Mesendoderm (in vitro differentiated cells): Measurements from ENCODE around the gene RNU1-2.
A peak's percentile ranks its signal among the peaks of the same experiment; 100 is the strongest.

Source experiments
- DNase-seq: peaks from one replicate; pipeline ENCODE4 v3.0.0; 2013
- H2AK5ac ChIP-seq: 2 replicates; pipeline ENCODE4 v1.6.1; 2013; ENCODE audit warnings: low read length, inconsistent platforms
- H2BK120ac ChIP-seq: 2 replicates; pipeline ENCODE4 v1.6.1; 2013; ENCODE audit warnings: low read depth, mild to moderate bottlenecking, low read length, moderate library complexity, mixed read lengths
- H2BK15ac ChIP-seq: replicated peaks from 2 replicates; pipeline ENCODE4 v1.6.1; 2013; ENCODE audit warnings: low read depth, mild to moderate bottlenecking, moderate library complexity
- H2BK5ac ChIP-seq: 2 replicates; pipeline ENCODE4 v1.6.1; 2013; ENCODE audit warnings: low read length, inconsistent platforms
- H3K18ac ChIP-seq: 2 replicates; pipeline ENCODE4 v1.6.1; 2013; ENCODE audit warnings: mild to moderate bottlenecking, low read length, mixed read lengths
- H3K23ac ChIP-seq: one replicate; pipeline ENCODE4 v1.6.1; 2013; ENCODE audit warnings: low read length
- H3K27ac ChIP-seq: 2 replicates; pipeline ENCODE4 v1.5.1; 2013; ENCODE audit warnings: low read depth, mild to moderate bottlenecking, inconsistent platforms, low read length, moderate library complexity
- H3K27me3 ChIP-seq: 2 replicates; pipeline ENCODE4 v1.6.1; 2013; ENCODE audit warnings: low read length, control low read depth, mild to moderate bottlenecking, inconsistent platforms; ENCODE audit not compliant: insufficient read depth, poor library complexity
- H3K36me3 ChIP-seq: 2 replicates; pipeline ENCODE4 v1.6.1; 2013; ENCODE audit warnings: low read length, inconsistent platforms; ENCODE audit not compliant: control insufficient read depth, insufficient read depth
- H3K4ac ChIP-seq: one replicate; pipeline ENCODE4 v1.6.1; 2013; ENCODE audit warnings: low read depth, mild to moderate bottlenecking, low read length, moderate library complexity
- H3K4me1 ChIP-seq: 2 replicates; pipeline ENCODE4 v1.6.1; 2013; ENCODE audit warnings: low read depth, low read length, inconsistent platforms; ENCODE audit not compliant: control insufficient read depth
- H3K4me2 ChIP-seq: 2 replicates; pipeline ENCODE4 v1.6.1; 2013; ENCODE audit warnings: low read length
- H3K4me3 ChIP-seq: 2 replicates; pipeline ENCODE4 v1.5.1; 2013; ENCODE audit warnings: mild to moderate bottlenecking, low read length
- H3K56ac ChIP-seq: one replicate; pipeline ENCODE4 v1.6.1; 2013; ENCODE audit warnings: low read length
- H3K79me1 ChIP-seq: 2 replicates; pipeline ENCODE4 v1.6.1; 2013; ENCODE audit warnings: low read length, inconsistent platforms
- H3K79me2 ChIP-seq: 2 replicates; pipeline ENCODE4 v1.6.1; 2013; ENCODE audit warnings: mild to moderate bottlenecking, low read length; ENCODE audit not compliant: control insufficient read depth, insufficient read depth
- H3K9ac ChIP-seq: 2 replicates; pipeline ENCODE4 v1.6.1; 2013; ENCODE audit warnings: low read length, inconsistent platforms
- H4K5ac ChIP-seq: one replicate; pipeline ENCODE4 v1.6.1; 2013; ENCODE audit warnings: low read length
- H4K8ac ChIP-seq: one replicate; pipeline ENCODE4 v1.6.1; 2013; ENCODE audit warnings: low read depth, mild to moderate bottlenecking, control low read depth, low read length, moderate library complexity
- WGBS: extraction: QIAGEN DNeasy Blood & Tissue Kit; methylation state at CpG from one replicate; pipeline ENCODE4 v1.1.7; 2013; ENCODE audit warnings: low lambda C conversion rate, missing lambda C conversion rate; ENCODE audit not compliant: insufficient coverage; ENCODE audit errors: extremely low coverage; 5-methylcytosine and 5-hydroxymethylcytosine counted together

Gene RNU1-2

GRCh38 chr1:16921391-16922185 lies 25.8 kb downstream of the RNU1-2 start, which contains the start of gene CROCC:
TSS of gene CROCC (plus strand) at chr1:16921931. CDS start at chr1:16922019, 88 bp downstream.
- Histone ChIP-seq H3K79me1 (peaks cover 3% of the 10 kb centered on the region), H3K9ac (peak within 1 kb of the TSS; percentile 64), H3K4me2 (peak within 1 kb of the TSS; percentile 83), H3K36me3 (no peaks in the 10 kb centered on the region), H3K27me3 (no peaks in the 10 kb centered on the region), H3K56ac (peak within 1 kb of the TSS; percentile 88), H2BK15ac (no peak within 1 kb of the TSS), H3K23ac (no peak within 1 kb of the TSS), H3K4me1 (no peaks in the 10 kb centered on the region), H2BK120ac (no peak within 1 kb of the TSS), H3K27ac (peak within 1 kb of the TSS; percentile 6), H4K8ac (no peak within 1 kb of the TSS), H3K79me2 (peaks cover 5% of the 10 kb centered on the region), H4K5ac (no peak within 1 kb of the TSS), H2AK5ac (no peak within 1 kb of the TSS), H2BK5ac (no peak within 1 kb of the TSS), H3K4me3 (peak within 1 kb of the TSS; percentile 17), H3K4ac (no peak within 1 kb of the TSS), H3K18ac (no peak within 1 kb of the TSS)
- peak; percentile 95 for DNase-seq
- WGBS, result no CpG with 5 or more reads among the region's 17 CpGs

DNA sequence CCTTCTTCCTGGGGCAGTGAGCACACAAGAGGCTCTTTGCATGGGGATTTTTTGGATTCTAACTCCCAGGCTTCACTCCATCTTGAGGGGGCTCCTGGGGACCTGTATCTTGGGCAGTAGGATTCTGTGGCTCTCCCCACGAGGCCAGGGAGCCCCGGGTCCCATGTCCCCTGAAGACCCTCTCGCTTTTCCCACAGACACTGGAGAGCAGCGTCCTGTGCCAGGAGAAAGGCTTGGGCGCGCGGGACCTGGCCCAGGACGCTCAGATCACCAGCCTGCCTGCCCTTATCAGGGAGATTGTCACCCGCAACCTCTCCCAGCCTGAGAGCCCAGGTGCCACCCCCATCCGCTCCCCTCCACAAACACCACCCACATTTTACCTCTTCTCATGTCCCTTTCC lies 26.7 kb downstream of the RNU1-2 start:
- peak overlapping the region; percentile 64 for H3K9ac ChIP-seq
- H3K27ac ChIP-seq, result no peak overlapping the region
- H3K4me3 ChIP-seq, result no peak overlapping the region
- H3K18ac ChIP-seq, result no peak overlapping the region
- H3K27me3 ChIP-seq, result no peaks in the 10 kb centered on the region
- H3K4me1 ChIP-seq, result no peaks in the 10 kb centered on the region
- H3K79me2 ChIP-seq, result peaks cover 5% of the 10 kb centered on the region
- no peaks in the 10 kb centered on the region for H3K36me3 ChIP-seq
- no peak overlapping the region for H2BK15ac ChIP-seq
- H4K5ac ChIP-seq, result no peak overlapping the region
- no peak for DNase-seq
- peaks cover 3% of the 10 kb centered on the region for H3K79me1 ChIP-seq
- no peak overlapping the region for H2BK120ac ChIP-seq
- H3K4me2 ChIP-seq, result no peak overlapping the region
- no peak overlapping the region for H2BK5ac ChIP-seq
- no peak overlapping the region for H3K4ac ChIP-seq
- WGBS, result no CpG with 5 or more reads among the region's 10 CpGs
- peak overlapping the region; percentile 15 for H3K56ac ChIP-seq
- no peak overlapping the region for H4K8ac ChIP-seq
- no peak overlapping the region for H3K23ac ChIP-seq
- no peak overlapping the region for H2AK5ac ChIP-seq

GRCh38 chr1:16922885-16923431 lies 27.2 kb downstream of the RNU1-2 start:
- Histone ChIP-seq H3K23ac (no peak overlapping the region), H3K9ac (no peak overlapping the region), H3K27ac (no peak overlapping the region), H2AK5ac (no peak overlapping the region), H3K36me3 (no peaks in the 10 kb centered on the region), H4K5ac (no peak overlapping the region), H3K79me1 (peaks cover 3% of the 10 kb centered on the region), H3K79me2 (peaks cover 5% of the 10 kb centered on the region), H3K4me1 (no peaks in the 10 kb centered on the region), H2BK120ac (no peak overlapping the region), H4K8ac (no peak overlapping the region), H3K4me3 (no peak overlapping the region), H3K4ac (no peak overlapping the region), H3K56ac (no peak overlapping the region), H2BK15ac (no peak overlapping the region), H3K18ac (no peak overlapping the region), H2BK5ac (no peak overlapping the region), H3K4me2 (no peak overlapping the region), H3K27me3 (no peaks in the 10 kb centered on the region)
- WGBS, result no CpG with 5 or more reads among the region's 18 CpGs
- no peak for DNase-seq

DNA sequence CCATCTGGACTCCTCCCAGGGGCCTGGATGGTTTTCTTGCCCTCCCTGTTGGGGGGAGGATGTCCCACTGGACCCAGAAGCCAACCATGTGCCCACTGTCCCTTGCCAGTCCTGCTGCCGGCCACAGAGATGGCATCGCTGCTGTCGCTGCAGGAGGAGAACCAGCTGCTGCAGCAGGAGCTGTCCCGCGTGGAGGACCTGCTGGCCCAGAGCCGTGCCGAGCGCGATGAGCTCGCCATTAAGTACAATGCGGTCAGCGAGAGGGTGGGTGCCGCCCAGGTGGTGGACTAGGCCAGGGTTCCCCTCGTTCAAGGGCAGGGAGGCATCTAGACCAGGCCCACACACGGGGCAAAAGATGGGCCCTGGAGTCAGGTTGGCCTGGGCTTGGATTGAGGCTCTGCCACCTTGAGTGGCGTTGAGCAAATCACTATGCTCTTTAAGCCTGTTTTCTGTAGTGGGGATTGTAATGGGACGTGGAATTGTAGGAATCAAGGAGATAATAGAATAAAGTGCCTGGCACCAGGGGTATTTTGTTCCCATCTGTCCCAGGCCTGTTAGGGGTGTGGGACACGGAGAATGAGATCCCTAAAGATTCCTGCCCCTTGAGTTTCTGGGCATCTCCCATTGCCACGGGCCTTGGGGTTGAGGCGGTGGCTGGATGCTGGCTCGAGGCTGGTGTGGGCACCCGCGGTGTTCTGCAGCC lies 28.6 kb downstream of the RNU1-2 start:
- no peaks in the 10 kb centered on the region for H3K4me1 ChIP-seq
- H3K27me3 ChIP-seq, result no peaks in the 10 kb centered on the region
- H4K5ac ChIP-seq, result no peak overlapping the region
- H3K23ac ChIP-seq, result no peak overlapping the region
- no peak overlapping the region for H2BK5ac ChIP-seq
- no peak overlapping the region for H3K9ac ChIP-seq
- H2BK120ac ChIP-seq, result no peak overlapping the region
- H3K27ac ChIP-seq, result no peak overlapping the region
- H3K56ac ChIP-seq, result no peak overlapping the region
- no peak overlapping the region for H2BK15ac ChIP-seq
- no peak overlapping the region for H3K4me3 ChIP-seq
- H3K79me1 ChIP-seq, result peaks cover 3% of the 10 kb centered on the region
- no peak overlapping the region for H3K4ac ChIP-seq
- peaks cover 5% of the 10 kb centered on the region for H3K79me2 ChIP-seq
- no peak overlapping the region for H3K4me2 ChIP-seq
- no peak overlapping the region for H4K8ac ChIP-seq
- H2AK5ac ChIP-seq, result no peak overlapping the region
- H3K36me3 ChIP-seq, result no peaks in the 10 kb centered on the region
- WGBS, result no CpG with 5 or more reads among the region's 23 CpGs
- H3K18ac ChIP-seq, result no peak overlapping the region
- no peak for DNase-seq

GRCh38 chr1:16924919-16925477 lies 29.2 kb downstream of the RNU1-2 start:
- no peak overlapping the region for H4K8ac ChIP-seq
- H2BK15ac ChIP-seq, result no peak overlapping the region
- no peak overlapping the region for H3K4me3 ChIP-seq
- H3K27me3 ChIP-seq, result no peaks in the 10 kb centered on the region
- peaks cover 5% of the 10 kb centered on the region for H3K79me2 ChIP-seq
- no peak overlapping the region for H3K4me2 ChIP-seq
- no peak overlapping the region for H3K9ac ChIP-seq
- DNase-seq, result no peak
- H3K56ac ChIP-seq, result no peak overlapping the region
- H3K23ac ChIP-seq, result no peak overlapping the region
- no peak overlapping the region for H2BK120ac ChIP-seq
- H4K5ac ChIP-seq, result no peak overlapping the region
- no peak overlapping the region for H3K27ac ChIP-seq
- no peak overlapping the region for H3K18ac ChIP-seq
- WGBS, result no CpG with 5 or more reads among the region's 13 CpGs
- no peak overlapping the region for H3K4ac ChIP-seq
- no peaks in the 10 kb centered on the region for H3K36me3 ChIP-seq
- no peak overlapping the region for H2AK5ac ChIP-seq
- peaks cover 3% of the 10 kb centered on the region for H3K79me1 ChIP-seq
- H3K4me1 ChIP-seq, result no peaks in the 10 kb centered on the region
- no peak overlapping the region for H2BK5ac ChIP-seq
